ENCODE measurements around the gene POU2AF2. TPM values are rescaled to one million over a fixed set of nuclear protein-coding genes. Genes with fewer than 3 reads are reported as not detected.
A peak's percentile ranks its signal among the peaks of the same experiment; 100 is the strongest.

POU2AF2 gene
- total RNA-seq, 4 donors from 2014 or later = 0.78 to 4.2 (median 2.0) TPM

GRCh38 chr11:111329306-111330204 is 84.0 kb downstream of the POU2AF2 start:
- TF ChIP-seq POLR2A (IDR thresholded peaks at IDR 0.05) (no peak), EP300 (IDR thresholded peaks at IDR 0.05) (peak in 1 of 2 donors; percentile 51), CTCF (IDR thresholded peaks at IDR 0.05) (no peak)
- Histone ChIP-seq H3K36me3 (no peaks in the 10 kb centered on the region), H3K4me1 (peaks cover 0 to 21% (median 0%) of the 10 kb centered on the region in 4 donors), H3K9me3 (no peaks in the 10 kb centered on the region), H3K27ac (peak overlapping the region in 1 of 4 donors; percentile 25), H3K4me3 (no peak overlapping the region), H3K27me3 (no peaks in the 10 kb centered on the region)
- 68 to 69% methylated on average over 7 of the region's 7 CpGs for WGBS, 2 donors
- DNase-seq (ENCODE audit: low spot score in 2 of 2) = peak in 1 of 2 donors; percentile 36

- Histone ChIP-seq H3K27me3 (no peaks in the 10 kb centered on the region), H3K27ac (no peak overlapping the region), H3K4me3 (no peak overlapping the region), H3K36me3 (no peaks in the 10 kb centered on the region), H3K9me3 (no peaks in the 10 kb centered on the region), H3K4me1 (peaks cover 0 to 20% (median under 1%) of the 10 kb centered on the region in 4 donors)
- WGBS, 2 donors = 90 to 100% methylated on average over 2 of the region's 2 CpGs
- DNase-seq (ENCODE audit: low spot score in 2 of 2) = no peak
- no peak for TF ChIP-seq POLR2A (IDR thresholded peaks at IDR 0.05)
- no peak for TF ChIP-seq CTCF (IDR thresholded peaks at IDR 0.05)
- no peak for TF ChIP-seq EP300 (IDR thresholded peaks at IDR 0.05)
Measured at GRCh38 chr11:111330234-111330893, 84.8 kb downstream of the POU2AF2 start.

DNA sequence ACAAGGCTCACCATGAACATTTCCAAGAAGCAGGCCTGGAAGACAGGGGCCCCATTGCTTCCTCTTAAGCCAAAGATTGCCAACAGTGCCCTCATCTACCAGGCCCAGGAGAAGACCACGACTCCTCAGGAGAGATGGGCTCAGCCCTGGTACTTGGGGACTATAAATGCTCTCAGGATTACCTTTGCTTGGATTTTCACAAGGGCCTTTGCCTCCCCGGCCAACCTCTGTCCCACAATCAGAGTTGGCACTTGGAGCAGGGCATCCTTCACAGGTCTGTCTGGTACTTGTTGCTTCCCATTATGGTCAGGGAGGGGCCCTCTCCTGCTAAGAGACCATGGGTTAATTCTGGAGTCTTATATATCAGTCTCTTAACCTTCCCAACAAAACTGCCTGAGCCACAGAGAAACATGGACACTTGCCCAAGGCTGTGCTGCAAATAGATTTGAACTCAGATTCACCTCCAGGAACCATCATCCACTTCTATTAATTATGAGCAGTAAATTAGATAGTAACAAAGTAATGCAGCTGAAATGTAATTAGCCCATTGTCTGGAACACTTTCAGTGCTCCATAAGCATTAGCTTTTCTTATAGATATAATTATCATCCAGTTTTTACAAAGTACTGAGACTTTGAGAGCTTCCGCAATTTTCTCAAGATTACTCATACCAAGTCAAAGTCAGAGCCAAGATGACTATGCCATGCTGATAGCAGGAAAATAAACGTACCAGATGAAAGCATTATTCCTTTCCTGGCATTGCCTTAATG is 86.4 kb downstream of the POU2AF2 start:
- H3K36me3 ChIP-seq = no peaks in the 10 kb centered on the region
- no peak overlapping the region for H3K27ac ChIP-seq
- H3K4me1 ChIP-seq = peaks cover 0 to 28% (median 3%) of the 10 kb centered on the region in 4 donors
- H3K27me3 ChIP-seq = no peaks in the 10 kb centered on the region
- no peak overlapping the region for H3K4me3 ChIP-seq
- TF ChIP-seq POLR2A (IDR thresholded peaks at IDR 0.05) = no peak
- TF ChIP-seq EP300 (IDR thresholded peaks at IDR 0.05) = no peak
- TF ChIP-seq CTCF (IDR thresholded peaks at IDR 0.05) = no peak
- WGBS, 2 donors = 80 to 81% methylated on average over 4 of the region's 4 CpGs
- no peak for DNase-seq (ENCODE audit: low spot score in 2 of 2)
- H3K9me3 ChIP-seq = no peaks in the 10 kb centered on the region

DNA sequence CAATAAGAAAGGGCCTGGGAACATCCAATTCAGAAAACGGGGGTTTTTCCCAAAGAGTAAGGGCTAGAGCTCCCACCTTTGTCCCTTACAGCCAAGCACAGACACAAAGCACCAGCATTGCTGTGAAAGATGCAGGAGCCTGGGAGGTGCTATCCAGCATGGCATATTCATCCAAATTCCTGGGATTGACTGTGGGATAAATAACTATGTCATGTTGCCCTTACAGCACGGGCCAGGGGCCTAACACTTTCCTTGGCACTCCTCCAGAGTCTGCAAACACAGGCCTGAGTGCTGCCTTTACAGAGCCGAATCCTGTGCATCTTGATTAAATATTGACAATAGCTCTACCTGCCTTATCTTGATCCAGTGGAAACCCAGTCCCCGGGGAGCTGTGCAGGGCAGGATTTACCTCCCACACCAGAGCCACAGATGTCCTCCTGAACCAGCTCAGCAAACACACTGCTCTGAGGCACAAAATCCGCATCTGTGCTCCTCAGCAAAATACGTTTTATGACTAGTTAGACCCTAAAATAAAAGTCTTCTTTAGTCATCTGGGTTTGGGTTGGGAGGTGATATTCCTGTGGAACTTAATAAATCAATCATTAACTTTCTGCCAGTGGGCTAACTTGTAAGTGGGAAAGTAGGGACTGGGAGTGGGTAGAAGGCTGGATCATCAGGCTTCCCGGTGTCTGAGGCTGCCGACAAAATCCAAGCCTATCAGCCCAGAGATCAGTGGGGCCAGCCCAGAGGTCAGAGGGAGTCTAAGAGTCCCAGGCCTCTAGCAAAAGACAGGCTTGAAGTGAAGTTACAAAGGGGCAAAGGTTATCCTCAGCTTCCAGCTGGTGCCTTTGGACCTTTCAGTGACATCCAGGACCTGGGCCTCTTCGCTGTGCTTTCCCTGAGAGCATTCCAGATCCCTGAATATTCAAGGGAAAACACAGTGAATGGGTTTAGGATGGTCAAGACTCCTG is 89.3 kb downstream of the POU2AF2 start:
- TF ChIP-seq POLR2A (IDR thresholded peaks at IDR 0.05) (no peak), EP300 (IDR thresholded peaks at IDR 0.05) (no peak), CTCF (IDR thresholded peaks at IDR 0.05) (no peak)
- Histone ChIP-seq H3K4me1 (peaks cover 0 to 20% (median 3%) of the 10 kb centered on the region in 4 donors), H3K36me3 (no peaks in the 10 kb centered on the region), H3K27me3 (no peaks in the 10 kb centered on the region), H3K27ac (peak overlapping the region in 1 of 4 donors; percentile 13), H3K4me3 (no peak overlapping the region), H3K9me3 (peaks cover 0 to 4% (median 2%) of the 10 kb centered on the region in 4 donors)
- 60 to 80% methylated on average over 9 of the region's 9 CpGs for WGBS, 2 donors
- DNase-seq (ENCODE audit: low spot score in 2 of 2) = no peak

Measured in tibial nerve (tissue), 4 donors.